Activated CD8-positive, alpha-beta T cell treated with anti-CD3 and anti-CD28 coated beads for 36 hours (primary cell): ENCODE results near the gene CNOT1. TPM values are rescaled to one million over a fixed set of nuclear protein-coding genes. Genes with fewer than 3 reads are reported as not detected.

Experiments
- ATAC-seq: fragments of 200-7000 bp; cut with Tn5 transposase; one replicate; pipeline ENCODE4 v1.10.0; 2021; ENCODE audit warnings: mild to moderate bottlenecking, moderate library complexity
- CTCF ChIA-PET: fragments of 350-600 bp; sonication (Branson Sonifier 250); formaldehyde crosslinking; loops from one replicate; lab custom pipeline; 2021; ENCODE audit warnings: antibody characterized with exemption; lab: Charles Lee
- POLR2A ChIA-PET: fragments of 350-600 bp; sonication (Branson Sonifier 250); formaldehyde crosslinking; loops from one replicate; lab custom pipeline; 2021; ENCODE audit warnings: antibody characterized with exemption; lab: Charles Lee
- DNase-seq: peaks from one replicate; pipeline ENCODE4 v3.0.0-alpha.2; 2020
- H3K27ac Mint-ChIP-seq: one replicate; pipeline ENCODE4 v1.8.0; 2021; ENCODE audit warnings: mild to moderate bottlenecking, mixed read lengths
- H3K27me3 Mint-ChIP-seq: one replicate; pipeline ENCODE4 v1.8.0; 2021; ENCODE audit warnings: mixed read lengths
- H3K36me3 Mint-ChIP-seq: one replicate; pipeline ENCODE4 v1.8.0; 2021; ENCODE audit warnings: low read depth, mixed read lengths
- H3K4me1 Mint-ChIP-seq: one replicate; pipeline ENCODE4 v1.8.0; 2021; ENCODE audit warnings: low read depth, mixed read lengths
- H3K4me3 Mint-ChIP-seq: one replicate; pipeline ENCODE4 v1.8.0; 2021; ENCODE audit warnings: mild to moderate bottlenecking, moderate library complexity, mixed read lengths
- H3K9me3 Mint-ChIP-seq: one replicate; pipeline ENCODE4 v1.8.0; 2021; ENCODE audit warnings: mixed read lengths
- intact Hi-C: fragments of 100-400 bp; cut with micrococcal nuclease; formaldehyde crosslinking; loops from one replicate; pipeline ENCODE4 v1.10.0; 2022
- total RNA-seq, 2 experiments: library from RNA; stranded (reverse); gene quantifications; one replicate each; pipeline ENCODE4 v1.2.3, GENCODE V29; 2021
- TF ChIP-seq, protein P1 (sequence below): fragments of 200-600 bp; IDR thresholded peaks from one replicate; pipeline ENCODE4 v1.8.0; 2022; ENCODE audit warnings: antibody characterized with exemption, mild to moderate bottlenecking

Gene CNOT1
- total RNA-seq, 2 experiments from 2014 or later: 274 to 281 TPM

- TF ChIP-seq, protein P1, sequence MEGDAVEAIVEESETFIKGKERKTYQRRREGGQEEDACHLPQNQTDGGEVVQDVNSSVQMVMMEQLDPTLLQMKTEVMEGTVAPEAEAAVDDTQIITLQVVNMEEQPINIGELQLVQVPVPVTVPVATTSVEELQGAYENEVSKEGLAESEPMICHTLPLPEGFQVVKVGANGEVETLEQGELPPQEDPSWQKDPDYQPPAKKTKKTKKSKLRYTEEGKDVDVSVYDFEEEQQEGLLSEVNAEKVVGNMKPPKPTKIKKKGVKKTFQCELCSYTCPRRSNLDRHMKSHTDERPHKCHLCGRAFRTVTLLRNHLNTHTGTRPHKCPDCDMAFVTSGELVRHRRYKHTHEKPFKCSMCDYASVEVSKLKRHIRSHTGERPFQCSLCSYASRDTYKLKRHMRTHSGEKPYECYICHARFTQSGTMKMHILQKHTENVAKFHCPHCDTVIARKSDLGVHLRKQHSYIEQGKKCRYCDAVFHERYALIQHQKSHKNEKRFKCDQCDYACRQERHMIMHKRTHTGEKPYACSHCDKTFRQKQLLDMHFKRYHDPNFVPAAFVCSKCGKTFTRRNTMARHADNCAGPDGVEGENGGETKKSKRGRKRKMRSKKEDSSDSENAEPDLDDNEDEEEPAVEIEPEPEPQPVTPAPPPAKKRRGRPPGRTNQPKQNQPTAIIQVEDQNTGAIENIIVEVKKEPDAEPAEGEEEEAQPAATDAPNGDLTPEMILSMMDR: no peak
- ATAC-seq (no peak), DNase-seq (peak; percentile 0)
- CTCF ChIA-PET: interaction anchor here (0.9 to 1.8 kb wide), 2 partner anchors 9 to 254 kb away, joined by 4 to 6 read pairs; no protein-coding TSS in a partner anchor
- peaks cover 5% of the 10 kb centered on the region for H3K4me1 Mint-ChIP-seq
- POLR2A ChIA-PET: interaction anchor here (0.6 to 1.0 kb wide), 3 partner anchors 9 to 30 kb away, joined by 3 read pairs; no protein-coding TSS in a partner anchor
- H3K9me3 Mint-ChIP-seq: no peaks in the 10 kb centered on the region
- H3K27me3 Mint-ChIP-seq: peaks cover 28% of the 10 kb centered on the region
- no peak overlapping the region for H3K27ac Mint-ChIP-seq
- no peaks in the 10 kb centered on the region for H3K36me3 Mint-ChIP-seq
- H3K4me3 Mint-ChIP-seq: no peak overlapping the region
- intact Hi-C loops: loop anchor here (10.0 kb wide), 1 partner anchor 162 kb away; no protein-coding TSS in a partner anchor
Observed at GRCh38 chr16:58502217-58502921, 127.3 kb downstream of the CNOT1 start.

- ChIA-PET CTCF (interaction anchor here (1.0 to 1.8 kb wide), 3 partner anchors 10 to 255 kb away, joined by 3 to 6 read pairs (median 3); no protein-coding TSS in a partner anchor), POLR2A (interaction anchor here (0.6 to 1.0 kb wide), 2 partner anchors 13 to 31 kb away, joined by 3 read pairs; no protein-coding TSS in a partner anchor)
- peak; percentile 52 for DNase-seq
- H3K27me3 Mint-ChIP-seq: peaks cover 28% of the 10 kb centered on the region
- intact Hi-C loops: loop anchor here (10.0 kb wide), 1 partner anchor 163 kb away; no protein-coding TSS in a partner anchor
- ATAC-seq: peak; percentile 68
- peak overlapping the region; percentile 67 for H3K4me3 Mint-ChIP-seq
- H3K27ac Mint-ChIP-seq: peak overlapping the region; percentile 38
- H3K9me3 Mint-ChIP-seq: no peaks in the 10 kb centered on the region
- H3K36me3 Mint-ChIP-seq: no peaks in the 10 kb centered on the region
- peaks cover 5% of the 10 kb centered on the region for H3K4me1 Mint-ChIP-seq
- TF ChIP-seq, protein P1: no peak
Observed at GRCh38 chr16:58501242-58502131, 128.1 kb downstream of the CNOT1 start.

DNA sequence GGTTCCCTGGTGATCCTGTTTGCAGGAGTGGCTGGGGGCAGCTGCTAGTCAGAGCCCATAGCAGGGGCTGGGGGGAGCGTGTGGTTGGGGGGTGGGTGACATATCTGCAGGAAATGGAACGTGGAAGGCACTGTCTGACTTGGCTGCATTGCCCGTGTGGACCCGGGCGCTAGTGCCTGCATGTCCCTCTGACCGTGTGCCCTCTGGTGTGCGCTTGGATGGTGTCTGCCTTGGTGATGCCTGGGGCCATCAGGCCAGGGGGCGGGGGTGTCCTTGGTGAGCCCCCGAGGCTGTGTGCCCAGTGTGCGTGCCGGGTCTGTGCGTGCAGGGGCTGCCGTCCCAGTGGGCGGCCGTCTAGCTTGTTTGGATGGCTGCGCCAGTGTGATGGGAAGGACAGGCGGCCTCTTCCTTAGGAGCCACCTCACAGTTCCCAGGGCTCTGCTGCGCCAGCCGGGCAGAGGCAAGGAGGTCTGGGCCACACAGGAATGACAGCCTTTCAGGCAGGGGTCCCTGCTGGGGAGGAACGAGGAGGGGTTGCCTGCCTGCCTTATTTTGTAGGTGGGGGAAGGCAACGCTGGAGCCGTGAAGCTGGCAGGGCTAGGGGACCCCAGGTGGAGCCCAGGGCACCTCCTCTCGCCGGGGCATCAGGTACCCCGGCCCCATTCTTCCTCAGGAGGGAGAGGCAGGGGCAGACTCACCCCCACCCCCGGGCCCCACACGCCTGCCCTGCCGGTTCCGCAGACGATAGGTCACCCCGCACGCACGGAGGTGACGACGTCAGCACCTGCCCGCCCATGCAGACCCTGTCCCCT is 129.0 kb downstream of the CNOT1 start:
- ATAC-seq (peak; percentile 31), DNase-seq (peak; percentile 26)
- Mint-ChIP-seq H3K9me3 (no peaks in the 10 kb centered on the region), H3K4me1 (peaks cover 5% of the 10 kb centered on the region), H3K27ac (no peak overlapping the region), H3K27me3 (peaks cover 29% of the 10 kb centered on the region), H3K4me3 (peak overlapping the region; percentile 67), H3K36me3 (no peaks in the 10 kb centered on the region)
- TF ChIP-seq, protein P1: no peak
- intact Hi-C loops: loop anchor here (10.0 kb wide), 1 partner anchor 164 kb away; no protein-coding TSS in a partner anchor
- ChIA-PET CTCF (interaction anchor here (0.9 to 1.0 kb wide), 3 partner anchors 10 to 256 kb away, joined by 3 read pairs; no protein-coding TSS in a partner anchor), POLR2A (interaction anchor here (0.7 to 1.0 kb wide), 2 partner anchors 93 to 233 kb away, joined by 3 to 4 read pairs; partner anchors contain the start of gene GOT2)

DNA sequence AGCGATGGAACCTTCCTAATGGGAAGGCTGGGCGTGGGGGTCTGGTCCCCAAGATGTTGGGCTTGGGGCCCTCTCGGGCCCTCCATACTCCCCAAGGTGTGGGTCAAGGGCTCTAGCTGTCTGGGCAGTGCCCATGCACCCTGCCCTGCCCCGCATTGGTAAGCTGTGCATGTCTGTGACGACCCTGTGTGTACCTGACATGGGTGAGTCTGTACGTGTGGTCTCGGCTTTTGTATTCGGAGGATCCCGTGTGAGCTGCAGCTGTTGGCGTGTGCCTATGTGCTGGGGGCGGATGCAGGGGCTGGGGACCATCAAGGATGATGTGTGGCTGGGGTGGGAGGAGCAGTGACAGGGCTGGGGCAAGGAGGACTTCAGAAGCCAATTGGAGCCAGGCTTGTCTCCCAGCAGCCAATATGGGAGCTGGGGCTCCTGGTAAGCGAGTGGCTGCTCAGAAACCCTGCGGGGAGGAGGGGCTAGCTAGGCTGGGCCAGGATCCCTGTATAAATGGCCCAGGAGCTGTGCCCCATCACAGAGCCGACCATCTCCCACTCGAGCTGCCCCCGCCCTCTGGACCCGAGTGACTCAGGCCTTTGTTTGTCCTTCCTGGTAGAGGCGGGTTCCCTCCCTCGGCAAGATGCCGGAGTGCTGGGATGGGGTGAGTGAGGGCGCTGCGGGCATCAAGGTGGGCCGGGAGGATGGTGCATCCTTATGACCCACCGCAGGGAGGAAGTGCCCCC is 129.8 kb downstream of the CNOT1 start, which contains the start of gene NDRG4:
TSS of gene NDRG4 (plus strand) at position 529 of the 737 bp plus-strand sequence. CDS start at position 635, 106 bp downstream.
- POLR2A ChIA-PET: interaction anchor here (0.7 to 1.0 kb wide), 3 partner anchors 92 to 234 kb away, joined by 3 to 4 read pairs (median 4); partner anchors contain the start of genes GINS3 and GOT2
- H3K4me3 Mint-ChIP-seq: peak within 1 kb of the TSS; percentile 67
- intact Hi-C loops: loop anchor here (10.0 kb wide), 1 partner anchor 165 kb away; no protein-coding TSS in a partner anchor
- peaks cover 32% of the 10 kb centered on the region for H3K27me3 Mint-ChIP-seq
- H3K4me1 Mint-ChIP-seq: peaks cover 13% of the 10 kb centered on the region
- TF ChIP-seq, protein P1: no peak
- no peaks in the 10 kb centered on the region for H3K36me3 Mint-ChIP-seq
- no peak within 1 kb of the TSS for H3K27ac Mint-ChIP-seq
- ATAC-seq (peak; percentile 38), DNase-seq (peak; percentile 32)
- no peaks in the 10 kb centered on the region for H3K9me3 Mint-ChIP-seq
- CTCF ChIA-PET: interaction anchor here (0.9 to 1.7 kb wide), 6 partner anchors 11 to 256 kb away, joined by 3 to 8 read pairs (median 3); no protein-coding TSS in a partner anchor
